Thyroid gland (tissue), 4 donors: ENCODE data around the gene SYNE3. TPM values are rescaled to one million over a fixed set of nuclear protein-coding genes. Genes with fewer than 3 reads are reported as not detected.

ENCODE experiments used
- DNase-seq, 2 donors: peaks; one replicate each; pipeline ENCODE4 v3.0.0-alpha.2; 2019
- H3K27ac ChIP-seq, 3 donors: fragments of 200-600 bp; sonication (generic); 1 replicate in 2 of 3; 2 replicates in 1 of 3; pipeline ENCODE4 v1.5.1; 2016 to 2019; ENCODE audit warnings: mild to moderate bottlenecking in 1 of 3, moderate library complexity in 1 of 3
- H3K27me3 ChIP-seq: fragments of 200-600 bp; sonication (generic); one replicate; pipeline ENCODE4 v1.5.1; 2019
- H3K36me3 ChIP-seq, 2 donors: fragments of 200-600 bp; sonication (generic); one replicate each; pipeline ENCODE4 v1.5.1; 2016 to 2019
- H3K4me1 ChIP-seq, 2 donors: fragments of 200-600 bp; sonication (generic); one replicate each; pipeline ENCODE4 v1.5.1; 2017 to 2019
- H3K4me3 ChIP-seq, 3 donors: fragments of 200-600 bp; sonication (generic); replicated peaks in 1 of 3; 1 replicate in 2 of 3; 2 replicates in 1 of 3; pipeline ENCODE4 v1.5.1; 2016; ENCODE audit warnings: mild to moderate bottlenecking in 1 of 3
- H3K9me3 ChIP-seq: fragments of 200-600 bp; sonication (generic); one replicate; pipeline ENCODE4 v1.5.1; 2017
- POLR2A ChIP-seq, 2 donors: fragments of 450-650 bp; IDR thresholded peaks; one replicate each; pipeline ENCODE4 v1.6.1; 2017; ENCODE audit warnings: antibody characterized with exemption in 2 of 2, mild to moderate bottlenecking in 2 of 2, moderate library complexity in 1 of 2
- WGBS, 2 donors: methylation state at CpG; one replicate each; pipeline ENCODE4 v1.1.5; 2017; 5-methylcytosine and 5-hydroxymethylcytosine counted together
- intact Hi-C: fragments of 100-400 bp; cut with DNase I; formaldehyde crosslinking; loops from one replicate; pipeline ENCODE4 v1.15.1; 2023
- total RNA-seq, 4 donors: library from RNA; depleted of rRNA; stranded (reverse); fragments of >200 nt; gene quantifications; one replicate each; pipeline ENCODE4 v1.2.3, GENCODE V29; 2016
- TF ChIP-seq, protein P1 (sequence below), 6 experiments: fragments of 200-600 bp in 3 of 6; fragments of 450-650 bp in 3 of 6; sonication (generic) in 3 of 6; IDR thresholded peaks; one replicate each; pipeline ENCODE4 v1.5.1; 2016 to 2019; ENCODE audit warnings: antibody characterized with exemption in 6 of 6, mild to moderate bottlenecking in 2 of 6, inconsistent platforms in 1 of 6, moderate library complexity in 1 of 6

Gene SYNE3
- total RNA-seq, 4 donors from 2014 or later, result 9.7 to 21.9 (median 17.6) TPM

DNA sequence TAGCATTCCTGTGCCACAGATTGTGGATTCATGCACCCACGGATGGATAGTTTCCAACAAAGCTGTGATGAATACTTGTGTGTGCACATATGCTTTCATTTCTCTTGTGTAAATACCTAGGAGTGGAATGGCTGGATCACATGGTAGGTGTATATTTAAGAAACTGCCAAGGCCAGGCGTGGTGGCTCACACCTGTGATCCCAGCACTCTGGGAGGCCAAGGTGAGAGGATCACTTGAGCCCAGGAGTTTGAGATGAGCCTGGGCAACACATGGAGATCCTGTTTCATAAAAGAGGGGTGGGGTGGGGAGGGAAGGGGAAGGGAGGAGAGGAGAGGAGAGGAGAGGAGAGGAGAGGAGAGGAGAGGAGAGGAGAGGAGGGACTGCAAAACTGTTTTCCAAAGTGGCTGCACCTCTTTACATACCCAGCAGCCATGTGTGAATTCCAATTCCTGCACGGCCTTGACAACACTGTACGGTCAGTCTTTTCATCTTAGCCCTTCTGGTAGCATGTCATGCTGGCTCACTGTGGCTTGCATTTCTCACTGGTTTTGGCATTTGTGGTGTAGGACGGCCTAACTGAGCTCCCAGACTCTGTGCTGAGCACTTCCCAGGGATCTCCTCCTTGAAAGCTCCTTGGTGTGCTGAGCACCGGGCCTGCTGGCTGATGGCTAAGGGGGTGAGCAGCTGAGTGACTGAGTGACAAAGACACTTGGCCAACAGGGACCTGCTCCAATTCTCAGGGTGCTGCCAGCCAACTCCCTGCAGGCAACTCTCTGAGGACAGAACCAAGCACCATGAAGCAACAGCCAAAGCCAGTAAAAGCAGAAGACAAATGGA is 27.9 kb downstream of the SYNE3 start:
- WGBS, 2 donors, result 67 to 79% methylated on average over 5 to 6 of the region's 6 CpGs
- Histone ChIP-seq H3K9me3 (no peaks in the 10 kb centered on the region), H3K36me3 (no peaks in the 10 kb centered on the region), H3K4me1 (peaks cover 10 to 32% of the 10 kb centered on the region in 2 donors), H3K27me3 (no peaks in the 10 kb centered on the region), H3K4me3 (no peak overlapping the region), H3K27ac (peak overlapping the region; percentile 8 to 52 (median 8))
- TF ChIP-seq, protein P1, sequence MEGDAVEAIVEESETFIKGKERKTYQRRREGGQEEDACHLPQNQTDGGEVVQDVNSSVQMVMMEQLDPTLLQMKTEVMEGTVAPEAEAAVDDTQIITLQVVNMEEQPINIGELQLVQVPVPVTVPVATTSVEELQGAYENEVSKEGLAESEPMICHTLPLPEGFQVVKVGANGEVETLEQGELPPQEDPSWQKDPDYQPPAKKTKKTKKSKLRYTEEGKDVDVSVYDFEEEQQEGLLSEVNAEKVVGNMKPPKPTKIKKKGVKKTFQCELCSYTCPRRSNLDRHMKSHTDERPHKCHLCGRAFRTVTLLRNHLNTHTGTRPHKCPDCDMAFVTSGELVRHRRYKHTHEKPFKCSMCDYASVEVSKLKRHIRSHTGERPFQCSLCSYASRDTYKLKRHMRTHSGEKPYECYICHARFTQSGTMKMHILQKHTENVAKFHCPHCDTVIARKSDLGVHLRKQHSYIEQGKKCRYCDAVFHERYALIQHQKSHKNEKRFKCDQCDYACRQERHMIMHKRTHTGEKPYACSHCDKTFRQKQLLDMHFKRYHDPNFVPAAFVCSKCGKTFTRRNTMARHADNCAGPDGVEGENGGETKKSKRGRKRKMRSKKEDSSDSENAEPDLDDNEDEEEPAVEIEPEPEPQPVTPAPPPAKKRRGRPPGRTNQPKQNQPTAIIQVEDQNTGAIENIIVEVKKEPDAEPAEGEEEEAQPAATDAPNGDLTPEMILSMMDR (IDR thresholded peaks at IDR 0.05), result no peak
- no peak for TF ChIP-seq POLR2A (IDR thresholded peaks at IDR 0.05)
- DNase-seq, result peak; percentile 44 to 65
- intact Hi-C loops, result no loop called here

DNA sequence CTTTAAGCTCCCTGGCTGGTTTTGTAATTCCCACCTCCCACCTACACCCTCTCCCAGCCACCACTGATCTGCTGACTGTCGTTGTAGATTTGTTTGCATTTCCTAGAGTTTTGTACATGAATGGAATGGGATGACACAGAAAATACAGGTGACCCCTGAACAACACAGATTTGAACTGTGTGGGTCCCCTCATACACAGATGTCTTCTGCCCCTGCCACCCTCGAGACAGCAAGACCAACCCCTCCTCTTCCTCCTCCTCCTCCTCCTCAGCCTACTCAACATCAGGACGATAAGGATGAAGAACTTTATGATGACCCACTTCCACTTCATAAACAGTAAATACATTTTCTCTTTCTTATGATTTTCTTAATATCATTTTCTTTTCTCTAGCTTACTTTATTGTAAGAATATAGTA is 28.8 kb downstream of the SYNE3 start:
- Histone ChIP-seq H3K27ac (no peak overlapping the region), H3K36me3 (no peaks in the 10 kb centered on the region), H3K9me3 (no peaks in the 10 kb centered on the region), H3K4me1 (peaks cover 12 to 42% of the 10 kb centered on the region in 2 donors), H3K4me3 (no peak overlapping the region), H3K27me3 (no peaks in the 10 kb centered on the region)
- intact Hi-C loops, result no loop called here
- 68% methylated on average over 3 of the region's 3 CpGs for WGBS, 2 donors
- DNase-seq, result no peak
- TF ChIP-seq, protein P1 (IDR thresholded peaks at IDR 0.05), result no peak
- TF ChIP-seq POLR2A (IDR thresholded peaks at IDR 0.05), result no peak

DNA sequence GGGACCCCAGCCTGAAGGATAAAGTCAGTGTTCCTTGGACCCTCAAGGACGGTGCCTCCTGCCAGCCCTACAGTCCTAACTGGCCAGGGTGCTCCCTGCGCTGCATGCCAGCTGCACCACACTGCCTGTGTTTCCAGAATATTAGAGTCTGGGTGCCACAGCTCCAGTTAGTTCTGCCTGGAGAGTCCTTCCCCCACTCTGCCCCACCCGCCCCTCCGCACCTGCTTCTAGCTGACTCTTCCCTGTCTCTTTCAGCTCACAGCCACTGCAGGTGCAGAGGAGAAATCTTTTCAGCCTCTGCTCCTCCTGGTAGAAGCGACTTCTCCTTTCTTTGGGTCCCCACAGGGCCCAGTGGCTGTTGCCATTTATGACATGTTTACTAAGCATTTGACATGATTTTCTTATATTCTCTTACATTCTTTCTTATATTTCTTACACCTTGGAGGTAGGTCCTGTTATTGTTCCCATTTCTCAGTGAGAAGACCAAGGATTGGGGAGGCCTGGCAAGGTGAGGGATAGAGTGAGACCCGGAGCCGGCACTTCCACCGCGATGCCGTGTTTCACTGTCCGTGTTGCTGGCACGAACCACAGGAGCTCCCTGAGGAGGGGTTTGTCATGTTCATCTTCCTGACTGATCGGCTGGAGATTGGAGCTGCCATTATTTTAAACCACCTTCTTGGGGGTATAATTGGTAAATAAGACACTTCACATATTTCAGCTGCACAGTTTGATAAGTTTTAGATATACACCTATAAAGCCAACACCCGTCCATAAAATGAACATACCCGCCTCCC is 29.4 kb downstream of the SYNE3 start:
- Histone ChIP-seq H3K27me3 (no peaks in the 10 kb centered on the region), H3K36me3 (no peaks in the 10 kb centered on the region), H3K4me1 (peaks cover 12 to 46% of the 10 kb centered on the region in 2 donors), H3K4me3 (no peak overlapping the region), H3K27ac (no peak overlapping the region), H3K9me3 (no peaks in the 10 kb centered on the region)
- no peak for DNase-seq
- 91 to 94% methylated on average over 15 of the region's 15 CpGs for WGBS, 2 donors
- intact Hi-C loops, result no loop called here
- TF ChIP-seq, protein P1 (IDR thresholded peaks at IDR 0.05), result no peak
- no peak for TF ChIP-seq POLR2A (IDR thresholded peaks at IDR 0.05)

DNA sequence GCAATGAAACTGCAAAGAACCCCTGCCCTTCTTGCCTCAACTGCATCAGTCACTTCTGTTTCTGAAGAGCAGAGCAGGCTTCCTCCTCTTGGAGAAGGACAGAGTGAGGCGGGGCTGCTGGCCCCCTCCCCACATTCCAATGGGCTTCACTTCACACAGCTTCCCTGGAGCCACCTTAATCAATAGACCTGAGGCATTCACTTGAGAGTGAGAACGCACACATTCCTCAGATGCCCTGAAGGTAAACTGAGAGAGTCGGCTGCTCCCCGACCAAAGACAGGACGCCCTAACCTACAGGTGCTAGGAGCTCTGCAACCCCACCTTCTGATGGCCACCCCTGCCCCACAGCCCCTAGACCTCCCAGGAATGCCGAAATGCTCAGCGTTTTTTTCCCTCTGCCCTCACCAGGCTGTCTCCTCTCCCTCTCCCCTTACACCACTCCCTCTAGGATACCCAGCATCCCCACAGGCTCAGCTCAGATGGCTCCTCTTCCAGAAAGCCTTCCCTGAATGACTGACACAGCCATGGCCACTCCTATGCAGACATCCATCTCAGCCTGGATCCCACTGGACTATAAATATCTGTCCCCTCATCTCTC is 31.1 kb downstream of the SYNE3 start:
- Histone ChIP-seq H3K9me3 (no peaks in the 10 kb centered on the region), H3K27ac (no peak overlapping the region), H3K36me3 (no peaks in the 10 kb centered on the region), H3K4me1 (peaks cover 12 to 55% of the 10 kb centered on the region in 2 donors), H3K4me3 (no peak overlapping the region), H3K27me3 (no peaks in the 10 kb centered on the region)
- intact Hi-C loops, result no loop called here
- no peak for DNase-seq
- 76 to 80% methylated on average over 5 to 7 of the region's 7 CpGs for WGBS, 2 donors
- TF ChIP-seq POLR2A (IDR thresholded peaks at IDR 0.05), result no peak
- TF ChIP-seq, protein P1 (IDR thresholded peaks at IDR 0.05), result no peak
